Neural progenitor cell (in vitro differentiated cells): ENCODE measurements around the gene ABCA7.
"Not testable (repeated sequence)": the region's sequence is repeated elsewhere in the genome, so short reads cannot be mapped to it uniquely, and the experiment has no call there.

Experiments
- EZH2 ChIP-seq: fragments of 200-600 bp; sonication (generic); IDR thresholded peaks from 2 replicates; pipeline ENCODE4 v1.6.1; 2017; ENCODE audit warnings: antibody characterized with exemption, mild to moderate bottlenecking, moderate library complexity
- TF ChIP-seq, protein P1 (sequence below): fragments of 200-600 bp; sonication (generic); IDR thresholded peaks from 2 replicates; pipeline ENCODE4 v1.5.1; 2017; ENCODE audit warnings: antibody characterized with exemption, mild to moderate bottlenecking

DNA sequence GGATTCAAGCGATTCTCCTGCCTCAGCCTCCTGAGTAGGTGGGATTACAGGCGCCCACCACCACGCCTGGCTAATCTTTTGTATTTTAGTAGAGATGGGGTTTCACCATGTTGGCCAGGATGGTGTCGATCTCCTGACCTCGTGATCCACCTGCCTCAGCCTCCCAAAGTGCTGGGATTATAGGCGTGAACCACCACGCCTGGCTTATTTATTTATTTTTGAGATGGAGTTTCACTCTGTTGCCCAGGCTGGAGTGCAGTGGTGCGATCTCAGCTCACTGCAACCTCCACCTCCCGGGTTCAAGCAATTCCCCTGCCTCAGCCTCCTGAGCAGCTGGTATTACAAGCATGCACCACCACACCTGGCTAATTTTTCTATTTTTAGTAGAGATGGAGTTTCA lies 74.8 kb downstream of the ABCA7 start:
- TF ChIP-seq, protein P1, sequence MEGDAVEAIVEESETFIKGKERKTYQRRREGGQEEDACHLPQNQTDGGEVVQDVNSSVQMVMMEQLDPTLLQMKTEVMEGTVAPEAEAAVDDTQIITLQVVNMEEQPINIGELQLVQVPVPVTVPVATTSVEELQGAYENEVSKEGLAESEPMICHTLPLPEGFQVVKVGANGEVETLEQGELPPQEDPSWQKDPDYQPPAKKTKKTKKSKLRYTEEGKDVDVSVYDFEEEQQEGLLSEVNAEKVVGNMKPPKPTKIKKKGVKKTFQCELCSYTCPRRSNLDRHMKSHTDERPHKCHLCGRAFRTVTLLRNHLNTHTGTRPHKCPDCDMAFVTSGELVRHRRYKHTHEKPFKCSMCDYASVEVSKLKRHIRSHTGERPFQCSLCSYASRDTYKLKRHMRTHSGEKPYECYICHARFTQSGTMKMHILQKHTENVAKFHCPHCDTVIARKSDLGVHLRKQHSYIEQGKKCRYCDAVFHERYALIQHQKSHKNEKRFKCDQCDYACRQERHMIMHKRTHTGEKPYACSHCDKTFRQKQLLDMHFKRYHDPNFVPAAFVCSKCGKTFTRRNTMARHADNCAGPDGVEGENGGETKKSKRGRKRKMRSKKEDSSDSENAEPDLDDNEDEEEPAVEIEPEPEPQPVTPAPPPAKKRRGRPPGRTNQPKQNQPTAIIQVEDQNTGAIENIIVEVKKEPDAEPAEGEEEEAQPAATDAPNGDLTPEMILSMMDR, result not testable (repeated sequence)
- not testable (repeated sequence) for TF ChIP-seq EZH2
